Lung (tissue), 12 donors: ENCODE measurements around the gene CRNKL1. TPM values are rescaled to one million over a fixed set of nuclear protein-coding genes. Genes with fewer than 3 reads are reported as not detected.
A peak's percentile ranks its signal among the peaks of the same experiment; 100 is the strongest.

Experiments
- ATAC-seq: fragments of 200-7000 bp; cut with Tn5 transposase; one replicate; pipeline ENCODE4 v1.9.1; 2020; ENCODE audit warnings: moderate number of reproducible peaks; ENCODE audit not compliant: insufficient read depth, low FRiP score
- DNase-seq, 3 donors: peaks; one replicate each; pipeline ENCODE4 v3.0.0-alpha.2; 2013 to 2017
- H3K27ac ChIP-seq, 2 donors: one replicate each; pipeline ENCODE4 v1.5.1; 2013; ENCODE audit warnings: mild to moderate bottlenecking in 2 of 2, moderate library complexity in 2 of 2, control low read depth in 1 of 2, inconsistent platforms in 1 of 2, low read depth in 1 of 2, low read length in 1 of 2
- H3K27me3 ChIP-seq, 3 donors: one replicate each; pipeline ENCODE4 v1.5.1; 2013; ENCODE audit warnings: low read length in 2 of 3; ENCODE audit not compliant: control insufficient read depth in 3 of 3, insufficient read depth in 3 of 3
- H3K36me3 ChIP-seq, 4 donors: one replicate each; pipeline ENCODE4 v1.5.1; 2013; ENCODE audit warnings: low read length in 4 of 4, mild to moderate bottlenecking in 1 of 4, moderate library complexity in 1 of 4; ENCODE audit not compliant: control insufficient read depth in 4 of 4, insufficient read depth in 4 of 4
- H3K4me1 ChIP-seq, 5 donors: one replicate each; pipeline ENCODE4 v1.5.1; 2013; ENCODE audit warnings: low read length in 5 of 5, mild to moderate bottlenecking in 2 of 5, moderate library complexity in 1 of 5; ENCODE audit not compliant: control insufficient read depth in 5 of 5, insufficient read depth in 5 of 5
- H3K4me3 ChIP-seq: one replicate; pipeline ENCODE4 v1.5.1; 2013; ENCODE audit warnings: mild to moderate bottlenecking, control low read depth, moderate library complexity
- H3K9ac ChIP-seq, 2 donors: one replicate each; pipeline ENCODE4 v1.5.1; 2013; ENCODE audit warnings: low read length in 2 of 2, control low read depth in 1 of 2; ENCODE audit not compliant: insufficient read depth in 1 of 2
- H3K9me3 ChIP-seq, 4 donors: one replicate each; pipeline ENCODE4 v1.5.1; 2013; ENCODE audit warnings: low read length in 3 of 4, mild to moderate bottlenecking in 1 of 4, moderate library complexity in 1 of 4; ENCODE audit not compliant: control insufficient read depth in 4 of 4, insufficient read depth in 3 of 4
- WGBS, 2 donors: extraction: QIAGEN DNeasy Blood & Tissue Kit; methylation state at CpG; one replicate each; pipeline ENCODE4 v1.1.7; 2013; 5-methylcytosine and 5-hydroxymethylcytosine counted together
- polyA plus RNA-seq, 2 donors: library from polyadenylated mRNA; stranded (reverse); fragments of 200-250 nt; gene quantifications; one replicate each; pipeline ENCODE4 v1.2.1, GENCODE V29; 2013
- total RNA-seq, 2 donors: library from RNA; depleted of rRNA in 1 of 2; stranded (reverse); fragments of >200 nt in 1 of 2; gene quantifications; one replicate each; pipeline ENCODE4 v1.2.1, GENCODE V29; 2014 to 2021
- TF ChIP-seq, protein P1 (sequence below): IDR thresholded peaks from 2 replicates; pipeline ENCODE4 v1.5.1; 2012; ENCODE audit warnings: mild to moderate bottlenecking; ENCODE audit errors: control extremely low read depth, extremely low read depth
- donor health status: control.
- donor health status: control.
- donor health status: Bipolar disorder and iron deficiency.
- donor health status: healthy.
- donor health status: DM: yes; HTN: yes; CAD: no.

CRNKL1 gene
- total and polyA plus RNA-seq, 4 donors: 11.0 to 39.5 (median 20.4) TPM

DNA sequence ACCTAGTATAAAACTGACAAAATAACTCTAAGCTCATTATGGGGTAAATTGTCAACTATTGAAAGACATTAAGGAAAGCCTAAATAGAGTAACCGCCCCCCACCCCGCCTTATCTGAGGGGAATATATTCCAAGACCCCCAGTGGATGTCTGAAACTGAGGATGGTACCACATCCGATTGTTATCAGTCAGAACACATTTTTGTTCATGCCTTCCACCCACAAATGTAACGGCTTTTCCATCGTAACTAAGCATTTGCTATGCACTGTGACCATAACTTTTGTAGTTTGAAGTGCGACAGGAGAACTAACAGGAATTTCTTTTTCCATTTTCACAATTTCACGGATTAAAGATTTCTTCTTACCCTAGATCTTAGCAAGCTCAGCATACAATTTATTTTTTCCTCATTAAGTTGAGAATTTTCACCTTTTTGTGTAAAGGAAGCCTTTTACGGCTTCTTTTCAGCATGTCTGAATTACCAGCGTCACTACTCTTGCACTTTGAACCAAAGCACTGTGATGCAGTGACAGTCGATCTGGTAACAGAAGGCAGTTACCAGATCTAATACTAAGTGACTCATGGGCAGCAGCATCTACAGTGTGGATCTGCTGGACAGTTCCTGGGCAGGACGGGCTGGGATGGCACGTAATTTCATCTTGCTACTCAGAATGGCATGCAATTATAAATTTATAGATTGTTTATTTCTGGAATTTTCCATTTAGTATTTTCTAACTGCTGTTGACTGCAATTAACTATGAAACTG lies 11.9 kb upstream of the CRNKL1 start:
- WGBS, 2 donors: 62 to 64% methylated on average over 12 of the region's 12 CpGs

DNA sequence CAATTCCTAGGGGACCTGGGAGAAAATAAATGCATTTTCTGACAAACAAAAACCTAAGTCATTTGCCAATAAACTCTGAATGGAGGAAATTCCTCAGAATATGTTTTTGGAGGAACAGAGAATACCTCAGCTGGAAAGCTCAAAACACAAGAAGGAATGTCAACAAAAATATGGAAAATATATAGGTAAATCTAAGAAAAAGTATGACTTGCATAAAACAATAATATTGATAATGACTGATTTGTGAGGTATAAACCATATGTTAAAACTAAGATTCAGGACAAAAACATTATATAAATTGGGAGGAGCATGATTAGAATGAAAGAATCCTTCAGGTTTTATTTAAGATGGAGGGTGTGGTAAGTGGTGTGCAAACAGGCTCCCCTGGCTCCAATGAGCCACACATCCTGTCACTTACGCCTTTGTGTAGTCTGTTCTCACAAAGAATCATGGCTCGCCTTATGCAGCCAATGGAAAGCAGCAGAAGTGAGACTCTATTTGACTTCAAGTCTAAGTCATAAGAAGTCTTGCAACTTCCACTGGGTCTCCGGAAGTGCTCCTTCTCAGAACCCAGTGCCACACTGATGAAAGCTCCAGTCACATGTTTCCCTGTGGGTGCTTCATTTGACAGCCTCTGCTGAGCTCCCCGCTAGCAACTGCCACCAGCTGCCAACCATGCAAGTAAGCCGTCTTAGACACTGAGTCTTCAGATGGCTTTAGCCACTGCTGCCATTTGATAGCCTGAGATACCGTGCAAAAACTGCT lies 8.2 kb upstream of the CRNKL1 start:
- WGBS, 2 donors: 79 to 81% methylated on average over 6 of the region's 6 CpGs
- H3K27me3 ChIP-seq: peaks cover 0 to 16% (median 4%) of the 10 kb centered on the region in 3 donors
- H3K4me1 ChIP-seq: peaks cover 0 to 4% (median 0%) of the 10 kb centered on the region in 5 donors
- no peak for ATAC-seq
- H3K9ac ChIP-seq: no peak overlapping the region
- TF ChIP-seq, protein P1, sequence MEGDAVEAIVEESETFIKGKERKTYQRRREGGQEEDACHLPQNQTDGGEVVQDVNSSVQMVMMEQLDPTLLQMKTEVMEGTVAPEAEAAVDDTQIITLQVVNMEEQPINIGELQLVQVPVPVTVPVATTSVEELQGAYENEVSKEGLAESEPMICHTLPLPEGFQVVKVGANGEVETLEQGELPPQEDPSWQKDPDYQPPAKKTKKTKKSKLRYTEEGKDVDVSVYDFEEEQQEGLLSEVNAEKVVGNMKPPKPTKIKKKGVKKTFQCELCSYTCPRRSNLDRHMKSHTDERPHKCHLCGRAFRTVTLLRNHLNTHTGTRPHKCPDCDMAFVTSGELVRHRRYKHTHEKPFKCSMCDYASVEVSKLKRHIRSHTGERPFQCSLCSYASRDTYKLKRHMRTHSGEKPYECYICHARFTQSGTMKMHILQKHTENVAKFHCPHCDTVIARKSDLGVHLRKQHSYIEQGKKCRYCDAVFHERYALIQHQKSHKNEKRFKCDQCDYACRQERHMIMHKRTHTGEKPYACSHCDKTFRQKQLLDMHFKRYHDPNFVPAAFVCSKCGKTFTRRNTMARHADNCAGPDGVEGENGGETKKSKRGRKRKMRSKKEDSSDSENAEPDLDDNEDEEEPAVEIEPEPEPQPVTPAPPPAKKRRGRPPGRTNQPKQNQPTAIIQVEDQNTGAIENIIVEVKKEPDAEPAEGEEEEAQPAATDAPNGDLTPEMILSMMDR: no peak
- no peaks in the 10 kb centered on the region for H3K9me3 ChIP-seq
- peak overlapping the region in 1 of 2 donors; percentile 22 for H3K27ac ChIP-seq
- no peak overlapping the region for H3K4me3 ChIP-seq
- DNase-seq: no peak
- H3K36me3 ChIP-seq: no peaks in the 10 kb centered on the region

More for the DNA sequence above, 11.9 kb upstream of the CRNKL1 start:
- Histone ChIP-seq H3K9me3 (no peaks in the 10 kb centered on the region), H3K36me3 (no peaks in the 10 kb centered on the region), H3K27ac (no peak overlapping the region), H3K4me1 (peaks cover 0 to 6% (median 0%) of the 10 kb centered on the region in 5 donors), H3K27me3 (peaks cover 0 to 15% (median 6%) of the 10 kb centered on the region in 3 donors), H3K9ac (peak overlapping the region in 1 of 2 donors; percentile 20), H3K4me3 (no peak overlapping the region)
- TF ChIP-seq, protein P1: no peak
- DNase-seq (no peak), ATAC-seq (no peak)

DNA sequence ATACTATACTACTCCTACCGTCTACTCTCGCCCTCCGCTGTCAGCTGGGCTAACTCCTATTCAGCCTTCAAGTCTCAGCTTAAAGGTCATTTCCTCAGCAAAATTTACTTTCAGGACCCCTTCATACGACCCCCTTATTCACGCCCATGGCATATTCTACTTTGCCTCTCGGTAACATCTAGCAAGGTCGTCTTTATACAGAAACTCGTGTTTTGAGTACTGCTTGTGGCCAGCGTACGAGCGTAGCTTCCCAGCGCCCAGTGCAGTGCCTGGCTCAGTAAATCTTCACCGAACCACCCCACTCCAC lies 546 bp downstream of the CRNKL1 start:
- H3K9ac ChIP-seq: peak overlapping the region; percentile 78 to 86
- peaks cover 0 to 4% (median 2%) of the 10 kb centered on the region in 3 donors for H3K27me3 ChIP-seq
- DNase-seq (no peak), ATAC-seq (no peak)
- 2 to 3% methylated on average over 13 of the region's 13 CpGs for WGBS, 2 donors
- TF ChIP-seq, protein P1: no peak
- peak overlapping the region; percentile 65 to 95 for H3K27ac ChIP-seq
- no peaks in the 10 kb centered on the region for H3K9me3 ChIP-seq
- H3K4me3 ChIP-seq: peak overlapping the region; percentile 92
- peaks cover 0 to 20% (median 3%) of the 10 kb centered on the region in 5 donors for H3K4me1 ChIP-seq
- H3K36me3 ChIP-seq: peaks cover 10 to 34% (median 22%) of the 10 kb centered on the region in 4 donors
